HUES48 (cell line): ENCODE results near the gene NEDD4L.

Source experiments
- H3K27ac ChIP-seq: one replicate; pipeline ENCODE4 v1.7.0; 2013; ENCODE audit warnings: low read depth, low read length, inconsistent platforms
- H3K27me3 ChIP-seq: 2 replicates; pipeline ENCODE4 v1.6.1; 2013; ENCODE audit warnings: mild to moderate bottlenecking, low read length; ENCODE audit not compliant: control insufficient read depth, insufficient read depth
- H3K36me3 ChIP-seq: 2 replicates; pipeline ENCODE4 v1.6.1; 2013; ENCODE audit warnings: low read length; ENCODE audit not compliant: control insufficient read depth, insufficient read depth
- H3K4me1 ChIP-seq: 2 replicates; pipeline ENCODE4 v1.6.1; 2013; ENCODE audit warnings: mild to moderate bottlenecking, low read length; ENCODE audit not compliant: control insufficient read depth, insufficient read depth
- H3K4me3 ChIP-seq: 2 replicates; pipeline ENCODE4 v1.5.1; 2013; ENCODE audit warnings: mild to moderate bottlenecking, low read depth, low read length
- H3K9ac ChIP-seq: 2 replicates; pipeline ENCODE4 v1.6.1; 2013; ENCODE audit warnings: mild to moderate bottlenecking, low read depth, low read length, moderate library complexity
- H3K9me3 ChIP-seq: 2 replicates; pipeline ENCODE4 v1.6.1; 2013; ENCODE audit warnings: low read length; ENCODE audit not compliant: control insufficient read depth, insufficient read depth

NEDD4L gene

DNA sequence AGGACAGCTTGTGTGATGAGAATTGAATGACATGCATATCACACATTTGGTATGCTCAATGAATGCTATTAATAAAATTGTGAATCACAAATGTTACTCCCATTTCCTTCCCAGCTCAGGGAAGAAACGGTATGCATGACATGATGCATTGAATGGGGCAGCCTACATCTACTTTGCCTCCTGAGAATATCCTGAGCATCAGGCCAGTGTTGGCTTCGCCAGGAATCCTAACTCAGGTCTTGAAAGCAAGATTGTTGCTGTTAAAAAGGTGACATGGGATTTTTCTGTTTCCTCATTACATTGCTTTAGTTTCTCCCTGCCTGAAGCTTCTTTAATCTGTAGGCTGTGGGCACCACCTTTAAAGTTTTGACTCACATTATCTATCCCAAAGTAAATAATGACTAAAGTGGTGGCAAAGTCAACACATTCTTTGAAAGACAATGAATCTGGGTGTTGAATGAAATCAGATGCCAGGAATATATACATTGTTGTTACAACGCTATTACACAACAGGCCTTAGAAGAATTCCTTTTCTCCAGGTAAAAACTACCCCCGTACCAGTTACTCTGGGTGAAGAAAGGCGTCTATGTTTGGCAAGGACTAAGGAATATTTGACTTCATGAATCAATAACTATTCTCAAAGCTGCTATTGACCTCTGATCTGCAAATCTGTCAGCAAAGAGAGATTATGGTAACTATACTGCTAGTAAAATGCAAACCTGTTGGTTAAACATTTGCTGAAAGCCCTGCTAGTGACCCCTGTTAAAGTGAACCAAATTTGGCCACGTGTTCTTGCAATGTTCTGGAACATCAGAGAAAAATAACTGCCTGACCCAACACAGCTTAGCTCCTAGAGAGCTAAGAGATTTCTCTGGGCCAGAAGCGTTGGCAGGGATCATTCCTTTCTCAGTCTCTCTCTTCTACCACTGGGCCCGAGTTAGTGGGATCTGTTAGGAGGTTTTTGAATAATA, 30.5 kb upstream of the NEDD4L start:
- H3K36me3 ChIP-seq: no peaks in the 10 kb centered on the region
- peaks cover 7% of the 10 kb centered on the region for H3K9me3 ChIP-seq
- peaks cover 21% of the 10 kb centered on the region for H3K4me1 ChIP-seq
- H3K9ac ChIP-seq: no peak overlapping the region
- H3K4me3 ChIP-seq: no peak overlapping the region
- no peaks in the 10 kb centered on the region for H3K27me3 ChIP-seq
- peak overlapping the region; percentile 45 for H3K27ac ChIP-seq

DNA sequence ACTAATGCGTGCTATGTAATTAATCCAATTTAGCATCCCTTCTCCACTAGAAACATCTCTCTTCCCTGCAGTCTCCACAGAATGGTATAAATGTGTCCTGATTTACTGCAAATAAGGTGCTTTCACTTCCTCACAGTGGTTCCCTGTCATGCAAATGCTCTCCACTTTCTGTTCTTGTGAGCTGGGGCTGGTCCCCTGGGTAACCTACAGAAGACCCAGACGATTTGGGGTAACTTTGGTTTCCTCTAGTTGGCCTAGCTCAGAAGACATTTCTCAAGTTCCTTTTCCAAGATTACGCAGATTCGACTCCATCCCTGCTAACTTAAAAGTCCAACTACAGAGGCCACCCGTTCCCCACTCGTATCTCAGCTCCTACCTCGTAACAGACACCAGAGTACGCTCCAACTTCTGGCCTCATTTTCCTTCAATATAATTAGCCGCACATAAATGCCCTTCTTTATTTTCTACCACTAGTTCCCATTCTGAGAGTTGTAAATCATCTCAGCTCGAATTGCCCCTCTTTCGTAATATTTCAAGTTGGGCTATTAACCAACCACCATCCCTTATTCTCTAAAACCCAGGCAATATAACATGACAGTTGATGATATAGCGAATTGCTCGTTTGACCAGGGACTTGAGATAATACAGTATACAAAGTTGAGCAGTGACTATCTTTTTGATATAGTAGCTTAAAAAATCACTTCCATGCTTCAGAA, 28.8 kb upstream of the NEDD4L start:
- Histone ChIP-seq H3K27ac (no peak overlapping the region), H3K27me3 (no peaks in the 10 kb centered on the region), H3K36me3 (no peaks in the 10 kb centered on the region), H3K9me3 (peaks cover 7% of the 10 kb centered on the region), H3K9ac (no peak overlapping the region), H3K4me1 (peaks cover 21% of the 10 kb centered on the region), H3K4me3 (no peak overlapping the region)

DNA sequence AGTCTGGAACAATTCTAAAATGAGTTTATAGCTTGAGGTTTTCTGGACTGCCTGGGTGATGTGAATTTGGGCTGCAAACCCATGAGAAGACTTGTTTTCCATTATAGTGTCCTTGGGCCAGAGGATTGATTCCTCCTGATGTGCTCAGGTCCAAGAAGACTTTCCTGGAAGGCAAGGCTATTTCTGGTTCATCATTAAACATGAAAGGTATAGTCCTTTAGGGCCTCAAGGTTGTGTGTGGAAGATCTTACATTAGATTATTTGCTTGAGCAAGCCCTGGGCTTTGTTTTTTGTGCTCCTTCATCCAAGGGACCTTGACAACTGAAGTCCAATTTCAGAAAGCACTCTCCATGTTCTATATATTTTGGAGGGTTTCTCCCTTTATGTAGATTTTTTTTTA, 26.8 kb upstream of the NEDD4L start:
- H3K36me3 ChIP-seq: no peaks in the 10 kb centered on the region
- H3K4me3 ChIP-seq: no peak overlapping the region
- H3K27me3 ChIP-seq: no peaks in the 10 kb centered on the region
- H3K4me1 ChIP-seq: peaks cover 21% of the 10 kb centered on the region
- H3K27ac ChIP-seq: no peak overlapping the region
- peaks cover 7% of the 10 kb centered on the region for H3K9me3 ChIP-seq
- no peak overlapping the region for H3K9ac ChIP-seq

DNA sequence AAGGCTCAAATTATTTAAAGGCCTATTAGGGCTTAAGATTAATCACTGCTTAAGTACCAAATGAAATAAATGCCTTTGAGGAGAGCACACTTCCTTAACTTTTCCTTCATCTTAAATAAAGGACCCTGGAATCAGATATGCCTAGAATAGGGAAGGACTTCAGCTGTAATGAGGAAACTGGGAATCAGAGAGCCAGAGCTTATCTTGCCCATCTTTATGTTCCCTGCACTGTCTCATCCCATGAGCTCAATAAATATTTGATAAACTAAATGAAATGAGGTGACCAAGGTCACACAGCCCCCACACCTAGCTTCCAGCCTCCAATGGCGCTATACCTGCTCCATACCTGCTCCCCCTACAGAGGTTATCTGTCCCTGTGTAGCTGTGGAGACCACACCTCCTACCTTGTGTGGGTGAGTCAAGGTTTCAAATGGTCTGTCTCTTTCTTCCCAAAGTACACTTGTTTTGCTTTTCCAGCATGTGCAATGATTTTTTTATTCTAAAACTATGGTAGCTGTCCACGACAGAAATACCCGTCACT, 23.4 kb upstream of the NEDD4L start:
- H3K9ac ChIP-seq: no peak overlapping the region
- H3K9me3 ChIP-seq: peaks cover 7% of the 10 kb centered on the region
- H3K27ac ChIP-seq: no peak overlapping the region
- H3K4me1 ChIP-seq: peaks cover 8% of the 10 kb centered on the region
- no peaks in the 10 kb centered on the region for H3K27me3 ChIP-seq
- no peaks in the 10 kb centered on the region for H3K36me3 ChIP-seq
- no peak overlapping the region for H3K4me3 ChIP-seq

DNA sequence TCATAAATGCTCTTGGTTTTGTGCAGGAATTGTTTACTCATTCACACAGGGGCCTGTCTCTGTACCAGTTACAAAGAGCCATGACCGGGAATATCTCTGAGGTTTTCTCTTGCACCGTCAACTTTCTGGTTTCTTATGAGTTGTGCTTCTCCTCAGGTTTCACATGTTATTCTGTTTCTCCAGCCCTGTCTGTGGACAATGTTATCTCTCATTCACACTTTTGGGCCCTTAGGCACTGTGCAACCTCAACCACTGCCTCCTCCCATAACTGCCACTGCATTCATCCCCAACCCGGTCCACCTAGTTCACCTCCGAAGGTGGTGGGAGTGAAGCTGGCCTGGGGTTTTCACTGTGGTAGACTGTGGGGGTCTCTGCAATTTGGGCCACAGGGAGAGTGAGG, 22.5 kb upstream of the NEDD4L start:
- Histone ChIP-seq H3K9ac (no peak overlapping the region), H3K9me3 (peaks cover 2% of the 10 kb centered on the region; the same call in 1 of the 2 replicates), H3K36me3 (no peaks in the 10 kb centered on the region), H3K27me3 (no peaks in the 10 kb centered on the region), H3K4me1 (peaks cover 17% of the 10 kb centered on the region), H3K27ac (no peak overlapping the region), H3K4me3 (no peak overlapping the region)

DNA sequence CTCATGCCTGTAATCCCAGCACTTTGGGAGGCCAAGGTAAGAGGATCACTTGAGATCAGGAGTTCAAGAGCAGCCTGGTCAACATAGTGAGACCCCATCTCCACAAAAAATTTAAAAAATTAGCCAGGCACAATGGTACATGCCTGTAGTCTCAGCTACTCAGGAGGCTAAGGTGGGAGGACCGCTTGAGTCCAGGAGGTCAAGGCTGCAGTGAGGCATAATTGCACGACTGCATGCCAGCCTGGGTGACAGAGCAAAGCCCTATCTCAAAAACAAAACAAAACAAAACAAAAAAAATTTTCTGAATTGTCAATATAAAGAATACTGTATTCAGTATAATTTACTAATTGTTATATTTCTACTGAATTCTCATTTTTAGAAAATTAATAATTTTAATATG, 20.9 kb upstream of the NEDD4L start:
- no peaks in the 10 kb centered on the region for H3K27me3 ChIP-seq
- no peak overlapping the region for H3K9ac ChIP-seq
- H3K36me3 ChIP-seq: no peaks in the 10 kb centered on the region
- H3K4me1 ChIP-seq: peaks cover 20% of the 10 kb centered on the region
- H3K27ac ChIP-seq: no peak overlapping the region
- no peaks in the 10 kb centered on the region for H3K9me3 ChIP-seq
- H3K4me3 ChIP-seq: no peak overlapping the region

DNA sequence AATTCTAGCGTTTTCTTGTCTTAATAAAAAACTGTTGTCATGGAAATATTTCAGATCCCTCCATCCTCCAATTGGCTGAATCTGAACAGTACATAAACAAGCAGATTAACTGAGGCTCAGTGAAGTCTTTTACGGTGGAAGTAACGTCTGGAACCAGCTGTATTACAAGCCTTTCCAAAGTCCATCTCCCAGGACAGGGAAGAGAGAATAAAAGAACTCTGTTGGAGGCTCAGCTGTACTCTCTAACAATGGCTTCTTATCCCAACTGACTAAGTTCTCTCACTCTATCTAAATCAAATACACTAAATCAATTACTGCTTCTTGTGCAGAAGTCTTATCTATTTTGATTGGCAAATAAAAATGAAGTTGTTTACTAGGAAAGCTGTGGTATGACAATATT, 19.9 kb upstream of the NEDD4L start:
- Histone ChIP-seq H3K4me1 (peaks cover 20% of the 10 kb centered on the region), H3K9me3 (no peaks in the 10 kb centered on the region), H3K27me3 (no peaks in the 10 kb centered on the region), H3K36me3 (no peaks in the 10 kb centered on the region), H3K9ac (no peak overlapping the region), H3K4me3 (no peak overlapping the region), H3K27ac (peak overlapping the region; percentile 45)

DNA sequence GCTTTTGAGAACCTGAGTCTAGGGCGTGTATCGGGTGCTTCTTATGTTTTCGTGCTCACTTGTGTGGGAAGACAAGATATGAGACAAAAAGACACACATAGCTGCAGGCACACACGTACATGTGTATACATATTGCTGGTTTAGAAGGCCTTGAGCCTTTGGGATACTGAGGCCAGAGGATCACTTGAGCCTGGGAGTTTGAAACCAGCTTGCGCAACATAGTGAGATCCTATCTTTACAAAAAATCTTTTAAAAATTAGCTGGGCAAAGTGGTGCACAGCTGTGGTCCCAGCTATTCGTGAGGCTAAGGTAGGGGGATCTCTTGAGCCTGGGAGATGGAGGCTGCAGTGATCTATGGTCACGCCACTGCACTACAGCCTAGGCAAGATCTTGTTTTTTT, 18.8 kb upstream of the NEDD4L start:
- no peak overlapping the region for H3K9ac ChIP-seq
- no peak overlapping the region for H3K4me3 ChIP-seq
- peaks cover 20% of the 10 kb centered on the region for H3K4me1 ChIP-seq
- no peaks in the 10 kb centered on the region for H3K9me3 ChIP-seq
- H3K36me3 ChIP-seq: no peaks in the 10 kb centered on the region
- no peaks in the 10 kb centered on the region for H3K27me3 ChIP-seq
- no peak overlapping the region for H3K27ac ChIP-seq

DNA sequence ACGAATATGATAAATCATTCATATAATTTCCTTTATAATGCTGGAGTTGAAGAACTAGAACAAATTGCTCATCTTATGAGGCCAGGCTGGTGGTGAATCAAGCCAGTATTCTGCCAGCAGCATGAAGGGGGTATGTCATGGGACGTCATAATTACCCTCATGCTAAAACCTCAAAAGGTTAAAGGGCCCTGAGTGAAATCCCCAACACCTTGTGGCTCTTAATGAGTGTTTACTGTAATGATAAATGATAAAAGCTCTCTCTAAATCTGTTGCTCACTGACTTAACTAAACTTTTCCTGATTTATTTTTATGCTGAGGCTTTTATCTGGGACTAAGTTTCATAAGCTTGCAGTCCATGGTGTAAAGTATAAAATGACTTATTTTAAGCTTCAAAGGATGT, 18.3 kb upstream of the NEDD4L start:
- Histone ChIP-seq H3K27me3 (no peaks in the 10 kb centered on the region), H3K27ac (peak overlapping the region; percentile 51), H3K4me1 (peaks cover 20% of the 10 kb centered on the region), H3K9ac (no peak overlapping the region), H3K9me3 (no peaks in the 10 kb centered on the region), H3K4me3 (no peak overlapping the region), H3K36me3 (no peaks in the 10 kb centered on the region)

DNA sequence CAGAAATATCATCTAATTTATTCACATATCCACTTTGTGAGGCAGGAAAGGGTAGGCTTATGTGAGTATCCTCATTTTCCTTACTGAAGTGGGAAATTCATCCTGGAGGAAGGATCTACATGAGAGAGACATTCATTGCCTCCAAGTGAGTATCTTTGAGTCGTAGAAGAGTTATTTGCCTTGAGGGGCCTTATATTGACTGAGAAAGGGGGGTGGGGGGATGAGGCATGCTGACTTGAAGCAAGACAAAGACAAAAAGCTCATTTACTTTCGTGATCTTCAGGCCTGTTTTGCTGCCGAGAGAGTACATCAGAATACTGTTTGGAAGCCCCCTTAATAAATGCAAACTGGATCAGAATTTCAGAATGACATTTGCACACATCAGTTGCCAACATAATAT, 17.6 kb upstream of the NEDD4L start:
- Histone ChIP-seq H3K27me3 (no peaks in the 10 kb centered on the region), H3K27ac (peak overlapping the region; percentile 84), H3K36me3 (no peaks in the 10 kb centered on the region), H3K9me3 (no peaks in the 10 kb centered on the region), H3K4me1 (peaks cover 20% of the 10 kb centered on the region), H3K4me3 (no peak overlapping the region), H3K9ac (no peak overlapping the region)

DNA sequence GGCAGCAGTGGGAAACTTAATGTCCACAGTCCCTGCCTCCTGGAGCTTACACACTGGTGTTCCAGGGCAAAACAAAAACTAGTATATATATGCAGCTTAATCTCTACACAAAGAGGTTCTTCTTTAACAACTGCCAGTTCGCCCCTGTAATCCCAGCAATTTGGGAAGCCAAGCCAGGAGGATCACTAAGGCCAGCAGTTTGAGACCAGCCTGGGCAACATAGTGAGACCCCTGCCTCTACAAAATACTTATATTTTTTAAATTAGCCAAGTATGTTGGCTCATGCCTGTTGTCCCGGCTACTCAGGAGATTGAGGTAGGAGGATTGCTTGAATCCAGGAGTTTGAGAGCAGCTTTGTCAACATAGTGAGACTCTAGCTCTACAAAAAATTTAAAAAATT, 17.2 kb upstream of the NEDD4L start:
- no peaks in the 10 kb centered on the region for H3K36me3 ChIP-seq
- no peaks in the 10 kb centered on the region for H3K27me3 ChIP-seq
- no peak overlapping the region for H3K4me3 ChIP-seq
- H3K27ac ChIP-seq: peak overlapping the region; percentile 84
- no peak overlapping the region for H3K9ac ChIP-seq
- peaks cover 20% of the 10 kb centered on the region for H3K4me1 ChIP-seq
- no peaks in the 10 kb centered on the region for H3K9me3 ChIP-seq
